AG04449 (cell line): ENCODE data around the gene OAS2.

Experiments used
- CTCF ChIA-PET: fragments of 350-600 bp; formaldehyde crosslinking; extraction: SDS; loops from one replicate; lab custom pipeline; 2021; ENCODE audit warnings: antibody characterized with exemption; lab: Yijun Ruan, JAX
- POLR2A ChIA-PET: fragments of 400-600, 350-600 bp; formaldehyde crosslinking; extraction: SDS; loops from one replicate; lab custom pipeline; 2020; ENCODE audit warnings: antibody characterized with exemption, inconsistent platforms; lab: Yijun Ruan, JAX
- DNase-seq: peaks from one replicate; pipeline ENCODE4 v3.0.0-alpha.2; 2010; ENCODE audit warnings: low read depth, low spot score
- H3K4me3 ChIP-seq: 2 replicates; pipeline ENCODE4 v1.5.1; 2011; ENCODE audit warnings: low read depth, mild to moderate bottlenecking, control low read depth, low read length
- TF ChIP-seq, protein P1 (sequence below): IDR thresholded peaks from one replicate; pipeline ENCODE4 v1.5.1; 2011; ENCODE audit warnings: mild to moderate bottlenecking, moderate library complexity, low read length, control low read depth, inconsistent platforms; ENCODE audit not compliant: insufficient read depth; ENCODE audit errors: missing control alignments

Gene OAS2

DNA sequence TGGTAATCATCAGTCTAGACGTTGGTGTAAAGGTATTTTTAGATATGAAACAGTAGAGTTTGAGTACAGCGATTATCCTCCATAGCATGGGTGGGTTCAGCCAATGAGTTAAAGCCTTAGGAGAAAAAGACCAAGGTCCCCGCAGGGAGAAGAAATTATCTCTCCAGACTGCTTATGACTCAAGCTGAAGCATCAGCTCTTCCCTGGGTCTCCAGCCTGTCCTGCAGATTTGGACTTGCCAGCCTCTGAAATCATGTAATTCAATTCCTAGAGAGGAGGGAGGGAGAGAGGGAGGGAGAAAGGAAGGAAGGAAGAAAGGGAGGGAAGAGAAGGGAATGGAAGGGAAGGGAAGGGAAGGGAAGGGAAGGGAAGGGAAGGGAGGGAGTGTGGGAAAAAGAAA is 66.2 kb downstream of the OAS2 start:
- ChIA-PET POLR2A (no interaction called here), CTCF (interaction anchor here (1.1 to 7.7 kb wide), 5 partner anchors 52 to 140 kb away, joined by 3 to 86 read pairs (median 5); partner anchors contain the start of gene CFAP73)
- TF ChIP-seq, protein P1, sequence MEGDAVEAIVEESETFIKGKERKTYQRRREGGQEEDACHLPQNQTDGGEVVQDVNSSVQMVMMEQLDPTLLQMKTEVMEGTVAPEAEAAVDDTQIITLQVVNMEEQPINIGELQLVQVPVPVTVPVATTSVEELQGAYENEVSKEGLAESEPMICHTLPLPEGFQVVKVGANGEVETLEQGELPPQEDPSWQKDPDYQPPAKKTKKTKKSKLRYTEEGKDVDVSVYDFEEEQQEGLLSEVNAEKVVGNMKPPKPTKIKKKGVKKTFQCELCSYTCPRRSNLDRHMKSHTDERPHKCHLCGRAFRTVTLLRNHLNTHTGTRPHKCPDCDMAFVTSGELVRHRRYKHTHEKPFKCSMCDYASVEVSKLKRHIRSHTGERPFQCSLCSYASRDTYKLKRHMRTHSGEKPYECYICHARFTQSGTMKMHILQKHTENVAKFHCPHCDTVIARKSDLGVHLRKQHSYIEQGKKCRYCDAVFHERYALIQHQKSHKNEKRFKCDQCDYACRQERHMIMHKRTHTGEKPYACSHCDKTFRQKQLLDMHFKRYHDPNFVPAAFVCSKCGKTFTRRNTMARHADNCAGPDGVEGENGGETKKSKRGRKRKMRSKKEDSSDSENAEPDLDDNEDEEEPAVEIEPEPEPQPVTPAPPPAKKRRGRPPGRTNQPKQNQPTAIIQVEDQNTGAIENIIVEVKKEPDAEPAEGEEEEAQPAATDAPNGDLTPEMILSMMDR = no peak
- no peak for DNase-seq
- H3K4me3 ChIP-seq = no peak overlapping the region

DNA sequence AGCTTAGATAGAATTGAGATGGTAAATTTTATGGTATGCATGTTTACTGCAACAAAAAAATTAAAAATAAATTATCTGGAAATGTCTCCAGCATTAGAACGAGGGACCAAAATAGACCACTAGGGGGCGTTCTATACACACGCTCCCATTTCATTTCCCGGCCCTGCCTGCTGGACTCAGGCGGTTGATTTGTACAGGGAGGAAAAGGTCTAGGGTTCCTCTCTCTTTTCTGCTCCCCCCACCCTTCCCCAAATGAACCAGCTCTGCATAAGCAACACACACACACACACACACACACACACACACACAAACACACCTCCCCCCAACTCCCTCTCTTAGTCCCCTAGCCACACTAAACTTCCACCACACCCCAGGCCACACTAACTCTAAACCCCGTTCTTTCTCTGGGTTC is 70.4 kb downstream of the OAS2 start:
- TF ChIP-seq, protein P1 = peak; percentile 67
- no peak for DNase-seq
- ChIA-PET CTCF (interaction anchor here (0.7 to 7.7 kb wide), 28 partner anchors 9 to 377 kb away, joined by 3 to 157 read pairs (median 4); partner anchors contain the start of genes CFAP73 and OAS2), POLR2A (no interaction called here)
- H3K4me3 ChIP-seq = no peak overlapping the region

DNA sequence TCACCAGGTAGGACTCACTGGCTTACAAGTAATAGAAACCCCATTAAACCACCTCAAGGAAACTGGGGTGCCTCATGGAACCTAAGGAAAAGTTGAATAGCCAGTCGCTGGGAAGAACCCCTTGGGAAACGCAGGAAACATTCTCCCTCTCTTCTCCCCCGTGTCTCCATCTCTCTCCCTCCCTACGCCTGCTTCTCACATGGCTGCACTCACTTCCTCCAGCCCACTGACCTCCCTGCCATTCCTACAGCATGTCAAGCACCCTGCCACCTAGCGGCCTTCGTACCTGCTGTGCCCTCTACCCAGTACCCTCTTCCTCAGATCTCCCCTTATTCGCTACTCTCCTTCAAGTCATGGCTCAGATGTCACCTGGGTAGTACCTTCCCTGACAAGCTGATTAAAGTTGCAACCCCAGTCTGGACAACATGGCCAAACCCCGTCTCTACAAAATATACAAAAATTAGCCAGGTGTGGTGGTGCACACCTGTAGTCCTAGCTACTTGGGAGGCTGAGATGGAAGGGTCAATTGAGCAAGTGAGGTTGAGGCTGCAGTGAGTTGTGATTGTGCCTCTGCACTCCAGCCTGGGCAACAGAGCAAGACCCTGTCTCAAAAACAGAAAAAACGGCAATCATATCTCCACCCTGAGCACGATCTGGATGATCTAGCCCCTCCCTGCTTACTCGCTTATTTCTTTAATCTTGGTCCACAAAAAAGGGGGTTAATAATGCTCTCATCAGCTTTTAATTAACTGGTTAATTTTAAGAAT is 71.8 kb downstream of the OAS2 start:
- DNase-seq = no peak
- POLR2A ChIA-PET = no interaction called here
- no peak overlapping the region for H3K4me3 ChIP-seq
- CTCF ChIA-PET = interaction anchor here (1.1 to 7.7 kb wide), 6 partner anchors 14 to 124 kb away, joined by 3 to 157 read pairs (median 4); partner anchors contain the start of gene CFAP73
- TF ChIP-seq, protein P1 = no peak

DNA sequence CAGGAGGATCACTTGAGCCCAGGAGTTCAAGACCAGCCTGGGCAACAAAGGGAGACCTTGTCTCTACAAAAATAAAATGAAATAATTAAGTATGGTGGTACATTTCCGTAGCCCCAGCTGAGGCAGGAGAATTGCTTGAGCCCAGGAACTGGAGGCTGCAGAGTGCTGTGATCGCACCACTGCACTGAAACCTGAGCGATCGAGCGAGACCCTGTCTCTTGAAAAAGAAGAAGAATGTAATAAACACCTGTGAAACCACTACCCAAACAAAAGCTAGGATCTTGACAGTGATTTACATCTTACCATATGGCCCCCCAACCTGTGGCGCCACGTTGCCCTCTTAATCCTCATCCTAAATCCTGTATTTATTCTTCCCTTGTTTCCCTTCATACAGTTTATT is 72.5 kb downstream of the OAS2 start:
- TF ChIP-seq, protein P1 = no peak
- H3K4me3 ChIP-seq = no peak overlapping the region
- CTCF ChIA-PET = interaction anchor here (1.3 to 7.7 kb wide), 3 partner anchors 15 to 123 kb away, joined by 4 to 157 read pairs (median 86); partner anchors contain the start of gene CFAP73
- DNase-seq = no peak
- POLR2A ChIA-PET = interaction anchor here (0.6 kb wide), 1 partner anchor 260 kb away, joined by 4 read pairs; no protein-coding TSS in a partner anchor

DNA sequence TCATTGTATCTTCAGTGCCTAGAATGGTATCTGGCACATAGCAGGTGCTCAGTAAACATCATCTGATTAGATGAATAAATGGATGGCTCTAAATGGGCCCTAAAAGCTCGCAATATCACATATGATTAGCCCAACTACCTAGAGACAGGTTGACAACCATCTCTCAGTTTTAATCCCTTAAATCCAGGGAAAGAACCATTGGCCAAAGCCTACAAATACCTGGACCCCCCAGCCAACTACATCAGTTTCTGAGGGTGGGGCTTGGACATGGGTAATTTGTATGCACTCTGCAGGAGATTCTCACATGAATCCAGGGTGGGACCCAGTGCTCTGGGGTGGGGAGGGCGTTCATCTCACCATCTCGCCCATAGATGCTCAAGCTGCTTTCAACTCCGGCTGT is 73.4 kb downstream of the OAS2 start:
- CTCF ChIA-PET = interaction anchor here (0.6 to 7.7 kb wide), 4 partner anchors 16 to 122 kb away, joined by 4 to 157 read pairs (median 45); partner anchors contain the start of gene CFAP73
- TF ChIP-seq, protein P1 = no peak
- POLR2A ChIA-PET = no interaction called here
- DNase-seq = no peak
- no peak overlapping the region for H3K4me3 ChIP-seq

DNA sequence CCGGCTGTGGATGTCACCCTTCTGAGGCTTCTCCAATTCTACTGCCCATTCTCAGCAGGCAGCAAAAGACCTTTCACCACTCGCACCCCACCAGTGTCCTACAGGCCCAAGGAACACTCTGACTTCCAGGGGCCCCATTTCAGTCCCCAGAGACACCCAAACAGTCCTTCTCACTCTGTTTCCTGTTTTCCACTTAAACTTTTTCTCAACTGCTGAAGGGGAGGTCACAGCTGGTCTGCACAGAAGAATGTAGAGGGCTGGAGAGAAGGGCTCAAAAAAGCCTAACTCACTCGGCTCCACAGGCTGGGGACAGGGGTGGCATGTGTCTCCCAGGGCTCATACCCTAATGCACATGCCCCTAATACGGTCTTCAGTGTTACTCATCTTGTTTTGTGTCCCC is 74.0 kb downstream of the OAS2 start:
- ChIA-PET CTCF (interaction anchor here (4.5 to 7.7 kb wide), 2 partner anchors 100 to 122 kb away, joined by 86 to 157 read pairs; partner anchors contain the start of gene CFAP73), POLR2A (no interaction called here)
- no peak for DNase-seq
- TF ChIP-seq, protein P1 = no peak
- H3K4me3 ChIP-seq = no peak overlapping the region
